Head of caudate nucleus (tissue), 42 donors: Measurements from ENCODE around the gene ELK3.

ENCODE experiments used
- DNase-seq, 42 donors: peaks; one replicate each; pipeline versions ENCODE4 v3.0.0 to v3.0.0-alpha.2; 2020 to 2021; ENCODE audit warnings: mixed read lengths in 7 of 42
- intact Hi-C: fragments of 100-400 bp; cut with DNase I; formaldehyde crosslinking; loops from one replicate; pipeline ENCODE4 v1.15.0; 2022

ELK3 gene

GRCh38 chr12:96208801-96209549 lies 14.8 kb downstream of the ELK3 start:
- DNase-seq: peak in 2 of 42 donors; percentile 16 to 29
- intact Hi-C loops: loop anchor here (10.0 kb wide), 1 partner anchor 306 kb away; no protein-coding TSS in a partner anchor

GRCh38 chr12:96210376-96211055 lies 16.3 kb downstream of the ELK3 start:
- intact Hi-C loops: no loop called here
- DNase-seq: peak in 1 of 42 donors; percentile 29

- DNase-seq: peak in 4 of 42 donors; percentile 29 to 53 (median 42)
- intact Hi-C loops: no loop called here
Measured at GRCh38 chr12:96211988-96212387, 17.8 kb downstream of the ELK3 start.

- intact Hi-C loops: no loop called here
Measured at GRCh38 chr12:96212456-96213375, 18.5 kb downstream of the ELK3 start.

GRCh38 chr12:96213869-96214268 lies 19.7 kb downstream of the ELK3 start:
- intact Hi-C loops: no loop called here
- DNase-seq: peak in 1 of 42 donors; percentile 7

More at GRCh38 chr12:96212456-96213375, 18.5 kb downstream of the ELK3 start:
- peak in 1 of 42 donors; percentile 7 for DNase-seq

- intact Hi-C loops: loop anchor here (5.0 kb wide), 1 partner anchor 154 kb away; no protein-coding TSS in a partner anchor
- DNase-seq: no peak
Measured at GRCh38 chr12:96215919-96216273, 21.7 kb downstream of the ELK3 start.

- intact Hi-C loops: loop anchor here (5.0 kb wide), 1 partner anchor 157 kb away; no protein-coding TSS in a partner anchor
- DNase-seq: no peak
Measured at GRCh38 chr12:96218989-96219678, 25.0 kb downstream of the ELK3 start.

GRCh38 chr12:96219700-96220206 lies 25.6 kb downstream of the ELK3 start:
- peak in 19 of 42 donors; percentile 18 to 76 (median 54) for DNase-seq
- intact Hi-C loops: loop anchor here (5.0 kb wide), 1 partner anchor 157 kb away; no protein-coding TSS in a partner anchor

GRCh38 chr12:96220902-96221301 lies 26.7 kb downstream of the ELK3 start:
- no peak for DNase-seq
- intact Hi-C loops: no loop called here

- intact Hi-C loops: no loop called here
- no peak for DNase-seq
Measured at GRCh38 chr12:96221391-96221790, 27.2 kb downstream of the ELK3 start.

GRCh38 chr12:96223411-96224218 lies 29.4 kb downstream of the ELK3 start:
- intact Hi-C loops: no loop called here
- DNase-seq: peak in 1 of 42 donors; percentile 4

GRCh38 chr12:96224219-96224615 lies 30.0 kb downstream of the ELK3 start:
- no peak for DNase-seq
- intact Hi-C loops: no loop called here

- DNase-seq: no peak
- intact Hi-C loops: no loop called here
Measured at GRCh38 chr12:96225044-96225855, 31.1 kb downstream of the ELK3 start.

- intact Hi-C loops: no loop called here
- no peak for DNase-seq
Measured at GRCh38 chr12:96225994-96226399, 31.8 kb downstream of the ELK3 start.

GRCh38 chr12:96226401-96226800 lies 32.2 kb downstream of the ELK3 start:
- DNase-seq: no peak
- intact Hi-C loops: no loop called here

GRCh38 chr12:96226801-96227348 lies 32.7 kb downstream of the ELK3 start:
- intact Hi-C loops: no loop called here

More at GRCh38 chr12:96226801-96227348, 32.7 kb downstream of the ELK3 start:
- no peak for DNase-seq
